K562 (cell line): ENCODE results near the gene UVRAG. TPM values are rescaled to one million over a fixed set of nuclear protein-coding genes. Genes with fewer than 3 reads are reported as not detected.

Experiments used
- ARID2 ChIP-seq: fragments of 450-650 bp; IDR thresholded peaks from 2 replicates; pipeline ENCODE4 v1.6.1; 2017; ENCODE audit warnings: antibody characterized with exemption, mild to moderate bottlenecking
- HMGN3 ChIP-seq: IDR thresholded peaks from 2 replicates; pipeline ENCODE4 v1.6.1; 2011; ENCODE audit warnings: borderline replicate concordance, low read depth, mild to moderate bottlenecking, mixed read lengths, low read length; ENCODE audit not compliant: insufficient read length; ENCODE audit errors: extremely low read depth
- TARDBP ChIP-seq: fragments of 450-650 bp; IDR thresholded peaks from 2 replicates; pipeline ENCODE4 v1.6.1; 2016
- polyA plus RNA-seq, 8 experiments: library from polyadenylated mRNA; depleted of rRNA in 4 of 8; stranded (reverse) in 5 of 8; unstranded in 3 of 8; fragments of >200 nt; fragmentation: Nextera tagmentation in 2 of 8; fragmentation: Illumina TruSeq in 1 of 8; extraction: Ambion mirVana in 2 of 8; extraction: Trizol in 1 of 8; gene quantifications; 2 replicates each; pipeline versions ENCODE4 v1.2.1 to v1.2.3, GENCODE V29; 2011 to 2014; ENCODE audit warnings: inconsistent platforms in 1 of 8, missing spikeins in 1 of 8
- total RNA-seq, 7 experiments: library from RNA; depleted of rRNA in 6 of 7; stranded (reverse); fragments of >200 nt in 6 of 7; fragmentation: Illumina TruSeq in 2 of 7; extraction: Trizol in 2 of 7; gene quantifications; 2 replicates each; pipeline versions ENCODE4 v1.2.1 to v1.2.3, GENCODE V29; 2011 to 2021; ENCODE audit warnings: low replicate concordance in 1 of 7
- TF ChIP-seq, protein P1 (sequence below): fragments of 450-650 bp; conservative IDR thresholded peaks from 2 replicates; pipeline ENCODE4 v1.6.1; 2016; ENCODE audit warnings: missing genetic modification characterization, low read depth, mild to moderate bottlenecking, missing compliant biosample characterization, moderate library complexity
- TF ChIP-seq, protein P2 (sequence below): sonication (generic); formaldehyde crosslinking; IDR thresholded peaks from 2 replicates; pipeline ENCODE4 v1.8.0; 2023; ENCODE audit warnings: mild to moderate bottlenecking, missing genetic modification reagents
- TF ChIP-seq, protein P3 (sequence below): fragments of 250-450 bp; sonication (Bioruptor Pico); IDR thresholded peaks from 2 replicates; pipeline ENCODE4 v1.8.0; 2022; ENCODE audit warnings: inconsistent platforms
- TF ChIP-seq, protein P4 (sequence below): fragments of 250-450 bp; sonication (Bioruptor Pico); IDR thresholded peaks from 2 replicates; pipeline ENCODE4 v1.4.0; 2020; ENCODE audit warnings: mild to moderate bottlenecking

Gene UVRAG
- total and polyA plus RNA-seq, 9 of the 15 experiments (the other 6 are each of a cell fraction or from before 2014, with no cell fraction given): 3.1 to 17.8 (median 12.4) TPM

DNA sequence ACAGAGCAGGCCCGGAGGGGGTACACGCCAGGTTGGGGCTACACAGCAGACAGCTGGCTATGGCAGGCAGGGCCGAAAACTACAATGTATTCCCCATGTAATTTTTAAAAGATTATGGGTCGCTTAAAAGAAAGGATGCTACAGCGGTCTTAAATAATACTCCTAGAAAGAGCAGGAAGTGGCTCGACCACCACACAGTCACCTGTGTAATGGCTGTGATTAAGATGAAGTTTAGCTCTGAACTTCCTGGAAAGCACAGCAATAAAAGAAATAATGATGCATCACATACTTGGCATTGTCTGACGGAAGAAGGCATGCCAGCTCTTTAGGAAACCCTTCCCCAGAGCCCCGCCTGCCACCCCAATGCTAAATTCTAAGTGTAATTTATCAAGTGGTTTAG is 358.7 kb downstream of the UVRAG start (continued):
- TF ChIP-seq, protein P1, sequence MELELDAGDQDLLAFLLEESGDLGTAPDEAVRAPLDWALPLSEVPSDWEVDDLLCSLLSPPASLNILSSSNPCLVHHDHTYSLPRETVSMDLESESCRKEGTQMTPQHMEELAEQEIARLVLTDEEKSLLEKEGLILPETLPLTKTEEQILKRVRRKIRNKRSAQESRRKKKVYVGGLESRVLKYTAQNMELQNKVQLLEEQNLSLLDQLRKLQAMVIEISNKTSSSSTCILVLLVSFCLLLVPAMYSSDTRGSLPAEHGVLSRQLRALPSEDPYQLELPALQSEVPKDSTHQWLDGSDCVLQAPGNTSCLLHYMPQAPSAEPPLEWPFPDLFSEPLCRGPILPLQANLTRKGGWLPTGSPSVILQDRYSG (tag): no peak
- TF ChIP-seq, protein P2, sequence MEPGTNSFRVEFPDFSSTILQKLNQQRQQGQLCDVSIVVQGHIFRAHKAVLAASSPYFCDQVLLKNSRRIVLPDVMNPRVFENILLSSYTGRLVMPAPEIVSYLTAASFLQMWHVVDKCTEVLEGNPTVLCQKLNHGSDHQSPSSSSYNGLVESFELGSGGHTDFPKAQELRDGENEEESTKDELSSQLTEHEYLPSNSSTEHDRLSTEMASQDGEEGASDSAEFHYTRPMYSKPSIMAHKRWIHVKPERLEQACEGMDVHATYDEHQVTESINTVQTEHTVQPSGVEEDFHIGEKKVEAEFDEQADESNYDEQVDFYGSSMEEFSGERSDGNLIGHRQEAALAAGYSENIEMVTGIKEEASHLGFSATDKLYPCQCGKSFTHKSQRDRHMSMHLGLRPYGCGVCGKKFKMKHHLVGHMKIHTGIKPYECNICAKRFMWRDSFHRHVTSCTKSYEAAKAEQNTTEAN (CRISPR knock-in tag): no peak
- no peak for TF ChIP-seq HMGN3
- TF ChIP-seq, protein P3, sequence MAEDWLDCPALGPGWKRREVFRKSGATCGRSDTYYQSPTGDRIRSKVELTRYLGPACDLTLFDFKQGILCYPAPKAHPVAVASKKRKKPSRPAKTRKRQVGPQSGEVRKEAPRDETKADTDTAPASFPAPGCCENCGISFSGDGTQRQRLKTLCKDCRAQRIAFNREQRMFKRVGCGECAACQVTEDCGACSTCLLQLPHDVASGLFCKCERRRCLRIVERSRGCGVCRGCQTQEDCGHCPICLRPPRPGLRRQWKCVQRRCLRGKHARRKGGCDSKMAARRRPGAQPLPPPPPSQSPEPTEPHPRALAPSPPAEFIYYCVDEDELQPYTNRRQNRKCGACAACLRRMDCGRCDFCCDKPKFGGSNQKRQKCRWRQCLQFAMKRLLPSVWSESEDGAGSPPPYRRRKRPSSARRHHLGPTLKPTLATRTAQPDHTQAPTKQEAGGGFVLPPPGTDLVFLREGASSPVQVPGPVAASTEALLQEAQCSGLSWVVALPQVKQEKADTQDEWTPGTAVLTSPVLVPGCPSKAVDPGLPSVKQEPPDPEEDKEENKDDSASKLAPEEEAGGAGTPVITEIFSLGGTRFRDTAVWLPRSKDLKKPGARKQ: no peak
- TF ChIP-seq ARID2: no peak
- TF ChIP-seq, protein P4, sequence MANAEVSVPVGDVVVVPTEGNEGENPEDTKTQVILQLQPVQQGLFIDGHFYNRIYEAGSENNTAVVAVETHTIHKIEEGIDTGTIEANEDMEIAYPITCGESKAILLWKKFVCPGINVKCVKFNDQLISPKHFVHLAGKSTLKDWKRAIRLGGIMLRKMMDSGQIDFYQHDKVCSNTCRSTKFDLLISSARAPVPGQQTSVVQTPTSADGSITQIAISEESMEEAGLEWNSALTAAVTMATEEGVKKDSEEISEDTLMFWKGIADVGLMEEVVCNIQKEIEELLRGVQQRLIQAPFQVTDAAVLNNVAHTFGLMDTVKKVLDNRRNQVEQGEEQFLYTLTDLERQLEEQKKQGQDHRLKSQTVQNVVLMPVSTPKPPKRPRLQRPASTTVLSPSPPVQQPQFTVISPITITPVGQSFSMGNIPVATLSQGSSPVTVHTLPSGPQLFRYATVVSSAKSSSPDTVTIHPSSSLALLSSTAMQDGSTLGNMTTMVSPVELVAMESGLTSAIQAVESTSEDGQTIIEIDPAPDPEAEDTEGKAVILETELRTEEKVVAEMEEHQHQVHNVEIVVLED (CRISPR knock-in tag): no peak
- TF ChIP-seq TARDBP: no peak
